Kidney (tissue), 14 donors: ENCODE measurements around the gene GNAT1. TPM values are rescaled to one million over a fixed set of nuclear protein-coding genes. Genes with fewer than 3 reads are reported as not detected.

ENCODE experiments used
- DNase-seq, 5 donors: peaks; one replicate each; pipeline ENCODE4 v3.0.0-alpha.2; 2013 to 2020
- FAIRE-seq: peaks from 2 replicates; lab custom pipeline; 2012; peaks lifted over from hg19 to GRCh38; lab: Jason Lieb, UNC
- H3K27ac ChIP-seq, 2 donors: one replicate each; pipeline ENCODE4 v1.7.0; 2013; ENCODE audit warnings: low read depth in 2 of 2, low read length in 2 of 2, inconsistent platforms in 1 of 2
- H3K27me3 ChIP-seq: one replicate; pipeline ENCODE4 v1.7.1; 2013; ENCODE audit warnings: low read length, inconsistent platforms; ENCODE audit not compliant: control insufficient read depth, insufficient read depth
- H3K36me3 ChIP-seq, 3 donors: one replicate each; pipeline versions ENCODE4 v1.7.0 to v1.7.1; 2013; ENCODE audit warnings: low read length in 3 of 3, control low read depth in 1 of 3, inconsistent platforms in 1 of 3; ENCODE audit not compliant: insufficient read depth in 3 of 3, control insufficient read depth in 2 of 3
- H3K4me1 ChIP-seq, 3 donors: one replicate each; pipeline versions ENCODE4 v1.7.0 to v1.7.1; 2013; ENCODE audit warnings: low read length in 3 of 3, inconsistent platforms in 1 of 3, low read depth in 1 of 3; ENCODE audit not compliant: control insufficient read depth in 2 of 3, insufficient read depth in 2 of 3
- H3K4me3 ChIP-seq, 3 donors: one replicate each; pipeline versions ENCODE4 v1.7.0 to v1.8.1; 2013; ENCODE audit warnings: low read length in 3 of 3, control low read depth in 1 of 3, inconsistent platforms in 1 of 3
- H3K9ac ChIP-seq, 3 donors: one replicate each; pipeline versions ENCODE4 v1.7.0 to v1.7.1; 2013; ENCODE audit warnings: low read length in 3 of 3, control low read depth in 1 of 3, inconsistent platforms in 1 of 3
- H3K9me3 ChIP-seq, 3 donors: one replicate each; pipeline versions ENCODE4 v1.7.0 to v1.7.1; 2013; ENCODE audit warnings: low read length in 3 of 3, control low read depth in 1 of 3, inconsistent platforms in 1 of 3; ENCODE audit not compliant: control insufficient read depth in 2 of 3, insufficient read depth in 1 of 3
- CTCF ChIP-seq: IDR thresholded peaks from 3 replicates; pipeline ENCODE4 v1.5.1; 2012; ENCODE audit warnings: mild to moderate bottlenecking, moderate library complexity, borderline replicate concordance; ENCODE audit not compliant: insufficient read depth; ENCODE audit errors: extremely low read depth
- intact Hi-C: fragments of 100-400 bp; cut with DNase I; formaldehyde crosslinking; loops from one replicate; pipeline ENCODE4 v1.11.1; 2022
- polyA plus RNA-seq: library from polyadenylated mRNA; stranded (reverse); fragments of 350-450 nt; fragmentation: Illumina TruSeq; extraction: RNeasy Lipid Tissue Mini Kit (QIAGEN cat#74804); gene quantifications from one replicate; pipeline ENCODE4 v1.2.3, GENCODE V29; 2014; ENCODE audit warnings: low read depth, low replicate concordance; ENCODE audit not compliant: insufficient read depth
- total RNA-seq: library from RNA; stranded (reverse); fragmentation: NEBNext Ultra II Directional; extraction: Animal tissue kit (Norgen Biotek cat#: 25700); gene quantifications from one replicate; pipeline ENCODE4 v1.2.1, GENCODE V29; 2021
- donor health status: control.
- donor health status: control.
- donor health status: control.
- donor health status: control.
- donor health status: control.
- donor health status: DM: yes; HTN: yes; CAD: no.
- donor health status: Normal renal cell carcinoma (clear cell type).

GNAT1 gene
- total and polyA plus RNA-seq, 2 donors from 2014 or later = not detected

GRCh38 chr3:50162034-50162883 is 29.2 kb upstream of the GNAT1 start:
- Histone ChIP-seq H3K4me1 (peaks cover 5 to 79% (median 58%) of the 10 kb centered on the region in 3 donors), H3K4me3 (no peak overlapping the region), H3K9ac (no peak overlapping the region), H3K27me3 (no peaks in the 10 kb centered on the region), H3K27ac (peak overlapping the region; percentile 68 to 75), H3K36me3 (peaks cover 0 to 2% (median 0%) of the 10 kb centered on the region in 3 donors), H3K9me3 (no peaks in the 10 kb centered on the region)
- no peak for TF ChIP-seq CTCF
- intact Hi-C loops = no loop called here
- DNase-seq (no peak), FAIRE-seq (no peak)

DNA sequence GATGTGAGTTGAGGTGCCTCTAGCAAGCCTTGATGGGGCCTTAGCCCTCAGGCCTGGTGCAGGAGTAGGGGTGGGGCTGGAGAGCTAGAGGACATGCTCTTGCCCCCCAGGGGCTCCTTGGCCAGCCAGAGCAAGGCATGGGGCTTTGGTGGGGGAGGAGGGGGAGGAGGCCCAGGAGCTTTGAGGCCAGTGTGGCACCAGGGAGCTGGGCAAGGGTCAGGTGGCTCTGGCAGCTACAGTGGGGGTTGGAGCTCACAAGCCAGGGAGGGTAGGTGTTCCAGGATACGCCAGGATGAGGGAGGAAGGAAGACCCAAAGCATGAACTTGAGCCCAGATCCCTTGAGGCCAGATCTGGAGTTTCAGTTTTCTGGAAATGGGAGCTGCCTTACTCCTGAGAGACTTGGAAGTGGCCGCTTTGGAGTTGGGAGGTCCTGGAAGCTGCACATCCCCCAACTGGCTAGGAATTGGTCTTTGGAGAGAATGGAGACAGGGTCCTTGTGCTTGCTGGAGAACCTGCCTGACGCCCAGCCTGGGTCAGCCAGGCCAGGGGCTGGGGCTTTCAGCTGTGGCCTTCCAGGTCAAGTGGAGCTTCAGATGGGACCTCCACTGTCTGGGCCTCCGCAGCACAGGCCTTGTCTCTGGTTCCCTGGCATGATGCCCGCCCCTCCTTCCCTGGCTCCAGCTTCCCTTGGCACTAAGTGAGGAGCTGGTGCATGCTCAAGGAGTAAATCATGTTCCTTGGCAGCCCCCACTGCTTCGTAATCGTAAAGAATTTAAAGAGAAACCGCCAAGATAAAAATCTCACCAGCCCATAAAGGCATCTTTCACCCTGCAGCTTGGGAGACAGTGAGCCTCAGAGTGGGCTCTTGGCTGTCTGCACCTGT is 27.6 kb upstream of the GNAT1 start:
- FAIRE-seq (no peak), DNase-seq (no peak)
- Histone ChIP-seq H3K9ac (peak overlapping the region in 1 of 3 donors; percentile 37), H3K36me3 (peaks cover 0 to 2% (median 0%) of the 10 kb centered on the region in 3 donors), H3K9me3 (no peaks in the 10 kb centered on the region), H3K4me1 (peaks cover 5 to 81% (median 59%) of the 10 kb centered on the region in 3 donors), H3K4me3 (no peak overlapping the region), H3K27ac (peak overlapping the region; percentile 54 to 90), H3K27me3 (no peaks in the 10 kb centered on the region)
- intact Hi-C loops = no loop called here
- TF ChIP-seq CTCF = no peak

- FAIRE-seq = no peak
- TF ChIP-seq CTCF = no peak
- no peak for DNase-seq
- Histone ChIP-seq H3K27ac (peak overlapping the region; percentile 35 to 90), H3K4me3 (peak overlapping the region in 1 of 3 donors; percentile 10), H3K4me1 (peaks cover 5 to 83% (median 59%) of the 10 kb centered on the region in 3 donors), H3K36me3 (peaks cover 0 to 2% (median 0%) of the 10 kb centered on the region in 3 donors), H3K9ac (peak overlapping the region in 1 of 3 donors; percentile 37), H3K9me3 (no peaks in the 10 kb centered on the region), H3K27me3 (no peaks in the 10 kb centered on the region)
- intact Hi-C loops = no loop called here
Observed at GRCh38 chr3:50164481-50164880, 26.9 kb upstream of the GNAT1 start.
